ENCODE results near the gene SYNE1. TPM values are rescaled to one million over a fixed set of nuclear protein-coding genes. Genes with fewer than 3 reads are reported as not detected.

SYNE1 gene
- total and polyA plus RNA-seq, 10 of the 15 experiments (the other 5 are each of a cell fraction or from before 2014, with no cell fraction given), result 2.3 to 28.7 (median 14.1) TPM

- TF ChIP-seq USF1 (IDR thresholded peaks at IDR 0.05; ENCODE audit: borderline replicate concordance, extremely low read length, insufficient read depth, low read depth, low read length) (no peak), GATAD2B (conservative IDR thresholded peaks at IDR 0.05; ENCODE audit: low read depth) (no peak), GABPA (IDR thresholded peaks at IDR 0.05; ENCODE audit: low read depth) (no peak), MYC (IDR thresholded peaks at IDR 0.05; ENCODE audit: insufficient read depth, insufficient read length, insufficient replicate concordance, low read length, severe bottlenecking) (no peak), SIN3A (IDR thresholded peaks at IDR 0.05; ENCODE audit: low read depth, low read length) (no peak)
- TF ChIP-seq, protein P1, sequence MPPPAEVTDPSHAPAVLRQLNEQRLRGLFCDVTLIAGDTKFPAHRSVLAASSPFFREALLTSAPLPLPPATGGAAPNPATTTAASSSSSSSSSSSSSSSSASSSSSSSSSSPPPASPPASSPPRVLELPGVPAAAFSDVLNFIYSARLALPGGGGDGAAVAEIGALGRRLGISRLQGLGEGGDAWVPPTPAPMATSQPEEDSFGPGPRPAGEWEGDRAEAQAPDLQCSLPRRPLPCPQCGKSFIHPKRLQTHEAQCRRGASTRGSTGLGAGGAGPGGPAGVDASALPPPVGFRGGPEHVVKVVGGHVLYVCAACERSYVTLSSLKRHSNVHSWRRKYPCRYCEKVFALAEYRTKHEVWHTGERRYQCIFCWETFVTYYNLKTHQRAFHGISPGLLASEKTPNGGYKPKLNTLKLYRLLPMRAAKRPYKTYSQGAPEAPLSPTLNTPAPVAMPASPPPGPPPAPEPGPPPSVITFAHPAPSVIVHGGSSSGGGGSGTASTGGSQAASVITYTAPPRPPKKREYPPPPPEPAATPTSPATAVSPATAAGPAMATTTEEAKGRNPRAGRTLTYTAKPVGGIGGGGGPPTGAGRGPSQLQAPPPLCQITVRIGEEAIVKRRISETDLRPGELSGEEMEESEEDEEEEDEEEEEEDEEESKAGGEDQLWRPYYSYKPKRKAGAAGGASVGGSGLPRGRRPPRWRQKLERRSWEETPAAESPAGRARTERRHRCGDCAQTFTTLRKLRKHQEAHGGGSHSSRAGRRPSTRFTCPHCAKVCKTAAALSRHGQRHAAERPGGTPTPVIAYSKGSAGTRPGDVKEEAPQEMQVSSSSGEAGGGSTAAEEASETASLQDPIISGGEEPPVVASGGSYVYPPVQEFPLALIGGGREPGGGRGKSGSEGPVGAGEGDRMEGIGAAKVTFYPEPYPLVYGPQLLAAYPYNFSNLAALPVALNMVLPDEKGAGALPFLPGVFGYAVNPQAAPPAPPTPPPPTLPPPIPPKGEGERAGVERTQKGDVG (CRISPR knock-in tag; IDR thresholded peaks at IDR 0.05), result no peak
Measured at GRCh38 chr6:152094276-152094675, 542.9 kb downstream of the SYNE1 start (continued).

DNA sequence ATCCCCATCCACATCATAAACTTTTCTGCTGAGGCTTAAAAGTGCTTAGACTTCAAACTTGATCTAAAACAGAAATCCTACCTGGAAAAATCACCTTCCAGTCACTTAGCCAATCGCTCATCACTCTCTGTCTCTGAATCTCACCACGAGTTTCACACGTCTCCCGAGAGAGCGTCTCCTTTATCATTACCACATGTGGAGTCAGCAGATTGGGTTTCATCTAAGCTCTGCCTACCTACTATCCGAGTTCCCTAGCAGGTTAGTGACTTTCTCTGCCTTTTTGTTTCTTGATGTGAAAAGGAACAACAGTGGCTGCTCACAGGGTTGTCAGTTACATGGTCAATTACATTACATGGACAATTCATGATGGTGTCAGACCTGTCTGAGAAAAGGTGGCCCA, 543.5 kb downstream of the SYNE1 start:
- Histone ChIP-seq H4K20me1 (ENCODE audit: control insufficient read depth, insufficient read depth) (no peaks in the 10 kb centered on the region), H3K4me2 (ENCODE audit: control insufficient read depth, insufficient read depth) (no peak overlapping the region), H3K27me3 (replicated peaks in 1 of 2; ENCODE audit: control insufficient read depth in 2 of 2, insufficient read depth in 2 of 2, low read length in 1 of 2) (no peaks in the 10 kb centered on the region; a peak in 2 of 4 replicates), H3K79me2 (ENCODE audit: control insufficient read depth, insufficient read depth, low read length) (no peaks in the 10 kb centered on the region), H3K9ac (ENCODE audit: control insufficient read depth, insufficient read depth, low read length) (no peak overlapping the region), H2AFZ (ENCODE audit: control insufficient read depth, low read depth, low read length) (no peak overlapping the region), H3K4me1 (ENCODE audit: control insufficient read depth, insufficient read depth, low read length) (no peaks in the 10 kb centered on the region), H3K36me3 (ENCODE audit: control insufficient read depth in 2 of 2, insufficient read depth in 2 of 2, low read length in 1 of 2) (no peaks in the 10 kb centered on the region), H3K9me3 (replicated peaks; ENCODE audit: control insufficient read depth, insufficient read depth, low read length) (no peaks in the 10 kb centered on the region), H3K27ac (ENCODE audit: control insufficient read depth, insufficient read depth) (no peak overlapping the region), H3K4me3 (no peak overlapping the region)
- SMC1A ChIA-PET (ENCODE audit: uncharacterized antibody, unreplicated experiment), result no interaction called here
- WGBS (ENCODE audit: insufficient coverage, insufficient replicate concordance, low lambda C conversion rate, missing lambda C conversion rate), result 53% methylated on average over 6 of the region's 6 CpGs
- in situ Hi-C loops (cut with MboI) (no loop called here), intact Hi-C loops (cut with micrococcal nuclease; ENCODE audit: unreplicated experiment) (no loop called here)
- POLR2A ChIA-PET, result no interaction called here
- FAIRE-seq (no peak), DNase-seq (ENCODE audit: low read depth, low spot score) (no peak), ATAC-seq (no peak)
- CTCF ChIA-PET, result no interaction called here
- RAD21 ChIA-PET (ENCODE audit: unreplicated experiment), result no interaction called here
- BruUV-seq (replicated peaks), result no TSS peak
- TF ChIP-seq, protein P2, sequence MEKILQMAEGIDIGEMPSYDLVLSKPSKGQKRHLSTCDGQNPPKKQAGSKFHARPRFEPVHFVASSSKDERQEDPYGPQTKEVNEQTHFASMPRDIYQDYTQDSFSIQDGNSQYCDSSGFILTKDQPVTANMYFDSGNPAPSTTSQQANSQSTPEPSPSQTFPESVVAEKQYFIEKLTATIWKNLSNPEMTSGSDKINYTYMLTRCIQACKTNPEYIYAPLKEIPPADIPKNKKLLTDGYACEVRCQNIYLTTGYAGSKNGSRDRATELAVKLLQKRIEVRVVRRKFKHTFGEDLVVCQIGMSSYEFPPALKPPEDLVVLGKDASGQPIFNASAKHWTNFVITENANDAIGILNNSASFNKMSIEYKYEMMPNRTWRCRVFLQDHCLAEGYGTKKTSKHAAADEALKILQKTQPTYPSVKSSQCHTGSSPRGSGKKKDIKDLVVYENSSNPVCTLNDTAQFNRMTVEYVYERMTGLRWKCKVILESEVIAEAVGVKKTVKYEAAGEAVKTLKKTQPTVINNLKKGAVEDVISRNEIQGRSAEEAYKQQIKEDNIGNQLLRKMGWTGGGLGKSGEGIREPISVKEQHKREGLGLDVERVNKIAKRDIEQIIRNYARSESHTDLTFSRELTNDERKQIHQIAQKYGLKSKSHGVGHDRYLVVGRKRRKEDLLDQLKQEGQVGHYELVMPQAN (conservative IDR thresholded peaks at IDR 0.05), result no peak
- TF ChIP-seq SREBF2 (IDR thresholded peaks at IDR 0.05; ENCODE audit: low read length), result no peak
- no peak for TF ChIP-seq CEBPB (IDR thresholded peaks at IDR 0.05; ENCODE audit: borderline replicate concordance in 1 of 2, low read depth in 2 of 2, low read length in 2 of 2)
- TF ChIP-seq MAX (IDR thresholded peaks at IDR 0.05; ENCODE audit: low read depth, low read length), result no peak
- TF ChIP-seq WRNIP1 (IDR thresholded peaks at IDR 0.05; ENCODE audit: borderline replicate concordance, low read depth, low read length), result no peak
